MM.1S (cell line): ENCODE results near the gene DNAH5.

ENCODE experiments used
- DNase-seq: peaks from one replicate; pipeline ENCODE4 v3.0.0-alpha.2; 2015
- H2AFZ ChIP-seq: fragments of 300-600 bp; sonication (generic); 2 replicates; pipeline ENCODE4 v1.6.0; 2016; ENCODE audit warnings: antibody characterized with exemption, low read length
- H3F3A ChIP-seq: fragments of 300-600 bp; sonication (generic); 2 replicates; pipeline ENCODE4 v1.6.1; 2016; ENCODE audit warnings: mild to moderate bottlenecking, antibody characterized with exemption, low read length, moderate library complexity, mixed read lengths; ENCODE audit not compliant: insufficient read depth
- H3K27ac ChIP-seq: fragments of 300-600 bp; sonication (generic); 2 replicates; pipeline ENCODE4 v1.5.1; 2016; ENCODE audit warnings: mild to moderate bottlenecking, low read length
- H3K27me3 ChIP-seq: fragments of 300-600 bp; sonication (generic); replicated peaks from 2 replicates; pipeline ENCODE4 v1.6.0; 2016; ENCODE audit warnings: low read length; ENCODE audit not compliant: insufficient read depth
- H3K36me3 ChIP-seq: fragments of 300-600 bp; sonication (generic); replicated peaks from 2 replicates; pipeline ENCODE4 v1.6.1; 2016; ENCODE audit warnings: mild to moderate bottlenecking, low read length, mixed read lengths; ENCODE audit not compliant: insufficient read depth
- H3K4me1 ChIP-seq: fragments of 300-600 bp; sonication (generic); 2 replicates; pipeline ENCODE4 v1.6.1; 2016; ENCODE audit warnings: low read length, mixed read lengths
- H3K4me2 ChIP-seq: fragments of 300-600 bp; sonication (generic); 2 replicates; pipeline ENCODE4 v1.6.0; 2016; ENCODE audit warnings: low read depth, low read length
- H3K4me3 ChIP-seq: fragments of 300-600 bp; sonication (generic); 2 replicates; pipeline ENCODE4 v1.5.1; 2016; ENCODE audit warnings: low read length, mixed read lengths
- H3K79me2 ChIP-seq: fragments of 300-600 bp; sonication (generic); 2 replicates; pipeline ENCODE4 v1.6.1; 2016; ENCODE audit warnings: mixed run types, low read length, mixed read lengths
- H3K9ac ChIP-seq: fragments of 300-600 bp; sonication (generic); 2 replicates; pipeline ENCODE4 v1.6.1; 2016; ENCODE audit warnings: low read length, mixed read lengths
- H3K9me2 ChIP-seq: fragments of 300-600 bp; sonication (generic); replicated peaks from 2 replicates; pipeline ENCODE4 v1.6.1; 2016; ENCODE audit warnings: mild to moderate bottlenecking, low read length, mixed read lengths; ENCODE audit not compliant: insufficient read depth
- H3K9me3 ChIP-seq: fragments of 300-600 bp; sonication (generic); replicated peaks from 2 replicates; pipeline ENCODE4 v1.6.1; 2016; ENCODE audit warnings: mild to moderate bottlenecking, low read length, mixed read lengths; ENCODE audit not compliant: insufficient read depth
- H4K20me1 ChIP-seq: fragments of 300-600 bp; sonication (generic); 2 replicates; pipeline ENCODE4 v1.6.1; 2016; ENCODE audit warnings: mild to moderate bottlenecking, low read length, moderate library complexity, mixed read lengths; ENCODE audit not compliant: insufficient read depth
- EZH2 ChIP-seq: fragments of 300-600 bp; sonication (generic); optimal IDR thresholded peaks from 2 replicates; pipeline ENCODE3; 2017; ENCODE audit warnings: low read depth, mild to moderate bottlenecking, antibody characterized with exemption, low read length, mixed read lengths
- EZH2phosphoT487 ChIP-seq: fragments of 300-600 bp; sonication (generic); IDR thresholded peaks from 2 replicates; pipeline ENCODE4 v1.6.1; 2018; ENCODE audit warnings: antibody characterized with exemption, low read length
- TF ChIP-seq, protein P1 (sequence below): fragments of 300-600 bp; sonication (generic); IDR thresholded peaks from 2 replicates; pipeline ENCODE4 v1.5.1; 2016; ENCODE audit warnings: antibody characterized with exemption, low read length, mixed read lengths

DNAH5 gene

DNA sequence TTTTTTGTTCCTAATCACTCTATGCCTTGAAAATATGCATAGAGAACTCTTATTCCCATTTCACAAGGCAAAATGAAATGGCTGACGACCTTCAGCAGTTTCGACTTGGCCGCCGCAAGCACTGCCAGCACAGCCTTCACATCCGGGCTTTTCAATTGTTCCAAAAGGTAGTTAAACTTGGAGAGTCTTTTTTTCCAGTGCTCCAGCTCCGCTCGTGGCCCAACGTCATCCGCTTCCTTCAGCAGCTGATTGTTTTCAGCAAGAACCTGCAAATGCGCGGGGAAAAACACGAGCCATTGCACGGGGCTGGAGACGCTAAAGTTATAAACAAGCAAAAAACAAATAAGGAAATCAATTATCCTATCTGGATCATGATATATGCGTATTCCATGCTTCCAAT lies 25.4 kb downstream of the DNAH5 start:
- H2AFZ ChIP-seq: no peak overlapping the region
- DNase-seq: no peak
- H3F3A ChIP-seq: no peaks in the 10 kb centered on the region
- no peak overlapping the region for H3K4me3 ChIP-seq
- no peak overlapping the region for H3K4me2 ChIP-seq
- H3K36me3 ChIP-seq: no peaks in the 10 kb centered on the region
- H4K20me1 ChIP-seq: no peaks in the 10 kb centered on the region
- no peak overlapping the region for H3K27ac ChIP-seq
- TF ChIP-seq EZH2phosphoT487: no peak
- TF ChIP-seq EZH2: no peak
- TF ChIP-seq, protein P1, sequence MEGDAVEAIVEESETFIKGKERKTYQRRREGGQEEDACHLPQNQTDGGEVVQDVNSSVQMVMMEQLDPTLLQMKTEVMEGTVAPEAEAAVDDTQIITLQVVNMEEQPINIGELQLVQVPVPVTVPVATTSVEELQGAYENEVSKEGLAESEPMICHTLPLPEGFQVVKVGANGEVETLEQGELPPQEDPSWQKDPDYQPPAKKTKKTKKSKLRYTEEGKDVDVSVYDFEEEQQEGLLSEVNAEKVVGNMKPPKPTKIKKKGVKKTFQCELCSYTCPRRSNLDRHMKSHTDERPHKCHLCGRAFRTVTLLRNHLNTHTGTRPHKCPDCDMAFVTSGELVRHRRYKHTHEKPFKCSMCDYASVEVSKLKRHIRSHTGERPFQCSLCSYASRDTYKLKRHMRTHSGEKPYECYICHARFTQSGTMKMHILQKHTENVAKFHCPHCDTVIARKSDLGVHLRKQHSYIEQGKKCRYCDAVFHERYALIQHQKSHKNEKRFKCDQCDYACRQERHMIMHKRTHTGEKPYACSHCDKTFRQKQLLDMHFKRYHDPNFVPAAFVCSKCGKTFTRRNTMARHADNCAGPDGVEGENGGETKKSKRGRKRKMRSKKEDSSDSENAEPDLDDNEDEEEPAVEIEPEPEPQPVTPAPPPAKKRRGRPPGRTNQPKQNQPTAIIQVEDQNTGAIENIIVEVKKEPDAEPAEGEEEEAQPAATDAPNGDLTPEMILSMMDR: no peak
- H3K27me3 ChIP-seq: no peaks in the 10 kb centered on the region
- H3K9me2 ChIP-seq: no peaks in the 10 kb centered on the region
- no peaks in the 10 kb centered on the region for H3K9me3 ChIP-seq
- no peaks in the 10 kb centered on the region for H3K4me1 ChIP-seq
- H3K79me2 ChIP-seq: no peaks in the 10 kb centered on the region
- H3K9ac ChIP-seq: no peak overlapping the region

DNA sequence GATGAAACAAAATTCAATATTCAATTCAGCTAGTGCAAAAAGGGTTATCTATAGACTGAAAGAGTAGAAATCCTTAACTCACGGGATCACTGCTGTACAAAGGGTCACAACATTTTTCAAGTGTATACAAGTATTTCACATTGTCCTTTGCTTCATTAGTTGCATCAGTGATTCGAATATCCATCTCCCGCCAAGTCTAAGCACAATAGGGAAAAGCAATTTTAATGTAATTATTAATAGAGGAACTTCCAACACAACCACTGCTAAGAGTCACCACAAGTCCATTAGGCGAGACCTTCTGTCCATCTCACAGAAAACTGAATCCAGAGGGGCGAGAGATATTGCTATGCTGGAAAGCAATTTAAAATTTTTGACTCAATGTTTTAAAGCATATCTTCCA lies 27.4 kb downstream of the DNAH5 start:
- H3K36me3 ChIP-seq: no peaks in the 10 kb centered on the region
- no peak for DNase-seq
- H3K9me2 ChIP-seq: no peaks in the 10 kb centered on the region
- no peaks in the 10 kb centered on the region for H3K79me2 ChIP-seq
- H3K9me3 ChIP-seq: no peaks in the 10 kb centered on the region
- H4K20me1 ChIP-seq: no peaks in the 10 kb centered on the region
- H3K27ac ChIP-seq: no peak overlapping the region
- H3K27me3 ChIP-seq: no peaks in the 10 kb centered on the region
- no peak overlapping the region for H3K4me2 ChIP-seq
- H3K4me1 ChIP-seq: no peaks in the 10 kb centered on the region
- H3K9ac ChIP-seq: no peak overlapping the region
- H2AFZ ChIP-seq: no peak overlapping the region
- H3K4me3 ChIP-seq: no peak overlapping the region
- TF ChIP-seq EZH2 (no peak), EZH2phosphoT487 (no peak)
- TF ChIP-seq, protein P1: no peak
- no peaks in the 10 kb centered on the region for H3F3A ChIP-seq

DNA sequence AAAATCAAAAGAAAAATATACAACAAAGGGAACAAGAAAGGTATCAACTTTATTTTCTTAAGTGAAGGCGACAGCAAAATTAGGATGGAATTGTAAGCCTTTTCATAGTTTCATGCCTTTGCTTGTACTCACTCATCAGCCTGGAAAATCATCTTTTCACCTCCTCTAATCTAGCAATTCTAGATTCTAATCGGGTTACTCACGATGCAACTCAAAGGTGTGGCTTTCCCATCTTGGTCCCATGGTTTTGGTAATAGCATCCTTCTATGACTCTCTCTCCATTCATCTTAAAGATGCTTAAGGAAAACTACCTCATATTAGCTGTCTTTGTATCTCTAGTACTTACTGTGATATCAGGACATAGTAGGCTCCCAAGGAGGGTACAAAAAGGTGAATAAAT lies 30.5 kb downstream of the DNAH5 start:
- H3K79me2 ChIP-seq: no peaks in the 10 kb centered on the region
- H3K27ac ChIP-seq: no peak overlapping the region
- H3K4me2 ChIP-seq: no peak overlapping the region
- no peaks in the 10 kb centered on the region for H3K27me3 ChIP-seq
- no peaks in the 10 kb centered on the region for H3F3A ChIP-seq
- no peak overlapping the region for H3K4me3 ChIP-seq
- no peaks in the 10 kb centered on the region for H4K20me1 ChIP-seq
- TF ChIP-seq EZH2 (no peak), EZH2phosphoT487 (no peak)
- TF ChIP-seq, protein P1: no peak
- no peak for DNase-seq
- no peaks in the 10 kb centered on the region for H3K36me3 ChIP-seq
- H3K9me3 ChIP-seq: no peaks in the 10 kb centered on the region
- no peaks in the 10 kb centered on the region for H3K9me2 ChIP-seq
- H2AFZ ChIP-seq: no peak overlapping the region
- H3K9ac ChIP-seq: no peak overlapping the region
- no peaks in the 10 kb centered on the region for H3K4me1 ChIP-seq
